Activated naive CD8-positive, alpha-beta T cell treated with anti-CD3 and anti-CD28 coated beads, Interleukin-2, amount 10 ng/mL, durations not matched to agents 7 days and 5 days (primary cell): Measurements from ENCODE around the gene CARD19. TPM values are rescaled to one million over a fixed set of nuclear protein-coding genes. Genes with fewer than 3 reads are reported as not detected.
A peak's percentile ranks its signal among the peaks of the same experiment; 100 is the strongest.
"Not testable (repeated sequence)": the region's sequence is repeated elsewhere in the genome, so short reads cannot be mapped to it uniquely, and the experiment has no call there.

ENCODE experiments used
- ATAC-seq: fragments of 150-1000 bp; cut with Tn5 transposase; one replicate; pipeline ENCODE4 v1.10.0; 2021; ENCODE audit warnings: low read depth, moderate library complexity
- POLR2A ChIA-PET: fragments of 350-600 bp; sonication (Branson Sonifier 250); formaldehyde crosslinking; loops from one replicate; lab custom pipeline; 2021; ENCODE audit warnings: antibody characterized with exemption; lab: Charles Lee
- DNase-seq: peaks from one replicate; pipeline ENCODE4 v3.0.0; 2021
- H3K27ac Mint-ChIP-seq: one replicate; pipeline ENCODE4 v1.8.0; 2022; ENCODE audit warnings: mild to moderate bottlenecking, mixed read lengths
- H3K27me3 Mint-ChIP-seq: one replicate; pipeline ENCODE4 v1.8.0; 2022; ENCODE audit warnings: mild to moderate bottlenecking, moderate library complexity, mixed read lengths
- H3K36me3 Mint-ChIP-seq: one replicate; pipeline ENCODE4 v1.8.0; 2021; ENCODE audit warnings: mild to moderate bottlenecking, mixed read lengths
- H3K4me1 Mint-ChIP-seq: one replicate; pipeline ENCODE4 v1.8.0; 2021; ENCODE audit warnings: mixed read lengths
- H3K4me3 Mint-ChIP-seq: one replicate; pipeline ENCODE4 v1.8.0; 2022; ENCODE audit warnings: mild to moderate bottlenecking, moderate library complexity, mixed read lengths
- H3K9me3 Mint-ChIP-seq: one replicate; pipeline ENCODE4 v1.8.0; 2021; ENCODE audit warnings: mixed read lengths
- total RNA-seq, 2 experiments: library from RNA; stranded (reverse); gene quantifications; one replicate each; pipeline ENCODE4 v1.2.3, GENCODE V29; 2021

CARD19 gene
- total RNA-seq, 2 experiments from 2014 or later = 68.1 to 68.2 TPM

- Mint-ChIP-seq H3K27me3 (no peaks in the 10 kb centered on the region), H3K4me1 (peaks cover 53% of the 10 kb centered on the region), H3K36me3 (peaks cover 28% of the 10 kb centered on the region), H3K4me3 (peak overlapping the region; percentile 86), H3K27ac (peak overlapping the region; percentile 99), H3K9me3 (peaks cover 7% of the 10 kb centered on the region)
- no peak for DNase-seq
- no peak for ATAC-seq
- POLR2A ChIA-PET = interaction anchor here (0.7 to 2.5 kb wide), 3 partner anchors 9 to 65 kb away, joined by 3 to 9 read pairs (median 5); no protein-coding TSS in a partner anchor
Observed at GRCh38 chr9:93093127-93093876, 2.7 kb upstream of the CARD19 start.

- no peak for ATAC-seq
- Mint-ChIP-seq H3K9me3 (peaks cover 7% of the 10 kb centered on the region), H3K4me1 (peaks cover 56% of the 10 kb centered on the region), H3K27ac (peak overlapping the region; percentile 99), H3K4me3 (peak overlapping the region; percentile 86), H3K36me3 (peaks cover 21% of the 10 kb centered on the region), H3K27me3 (no peaks in the 10 kb centered on the region)
- POLR2A ChIA-PET = interaction anchor here (1.1 to 5.7 kb wide), 10 partner anchors 8 to 424 kb away, joined by 4 to 58 read pairs (median 8); partner anchors contain the start of gene IPPK
- DNase-seq = peak; percentile 47
Observed at GRCh38 chr9:93093877-93094657, 1.9 kb upstream of the CARD19 start.

- POLR2A ChIA-PET = interaction anchor here (1.4 to 5.7 kb wide), 10 partner anchors 8 to 425 kb away, joined by 4 to 58 read pairs (median 9); partner anchors contain the start of gene IPPK
- no peak for ATAC-seq
- Mint-ChIP-seq H3K4me3 (peak overlapping the region; percentile 86), H3K27ac (peak overlapping the region; percentile 99), H3K36me3 (peaks cover 19% of the 10 kb centered on the region), H3K9me3 (peaks cover 7% of the 10 kb centered on the region), H3K4me1 (peaks cover 60% of the 10 kb centered on the region), H3K27me3 (no peaks in the 10 kb centered on the region)
- peak; percentile 55 for DNase-seq
Observed at GRCh38 chr9:93094658-93095204, 1.3 kb upstream of the CARD19 start.

- POLR2A ChIA-PET = interaction anchor here (0.5 to 5.7 kb wide), 17 partner anchors 9 to 470 kb away, joined by 3 to 58 read pairs (median 6); partner anchors contain the start of gene IPPK
- peak; percentile 79 for ATAC-seq
- peaks cover 14% of the 10 kb centered on the region for H3K36me3 Mint-ChIP-seq
Observed at GRCh38 chr9:93095205-93096130, 549 bp upstream of the CARD19 start.

GRCh38 chr9:93096811-93097382, 880 bp downstream of the CARD19 start:
- Mint-ChIP-seq H3K9me3 (no peaks in the 10 kb centered on the region), H3K36me3 (peaks cover 12% of the 10 kb centered on the region), H3K4me3 (peak overlapping the region; percentile 93), H3K27ac (peak overlapping the region; percentile 86), H3K4me1 (peaks cover 57% of the 10 kb centered on the region), H3K27me3 (no peaks in the 10 kb centered on the region)
- POLR2A ChIA-PET = interaction anchor here (1.0 to 5.7 kb wide), 6 partner anchors 10 to 92 kb away, joined by 3 to 58 read pairs (median 11); no protein-coding TSS in a partner anchor
- DNase-seq = peak; percentile 46
- no peak for ATAC-seq

More at GRCh38 chr9:93095205-93096130, 549 bp upstream of the CARD19 start:
- peaks cover 63% of the 10 kb centered on the region for H3K4me1 Mint-ChIP-seq
- H3K9me3 Mint-ChIP-seq = peaks cover 4% of the 10 kb centered on the region
- H3K27ac Mint-ChIP-seq = peak overlapping the region; percentile 99
- DNase-seq = peak; percentile 100
- peak overlapping the region; percentile 86 for H3K4me3 Mint-ChIP-seq
- no peaks in the 10 kb centered on the region for H3K27me3 Mint-ChIP-seq

- ATAC-seq (no peak), DNase-seq (peak; percentile 48)
- H3K27ac Mint-ChIP-seq = peak overlapping the region; percentile 86
- peaks cover 53% of the 10 kb centered on the region for H3K4me1 Mint-ChIP-seq
- H3K27me3 Mint-ChIP-seq = no peaks in the 10 kb centered on the region
- peaks cover 17% of the 10 kb centered on the region for H3K36me3 Mint-ChIP-seq
- POLR2A ChIA-PET = interaction anchor here (1.0 to 5.7 kb wide), 6 partner anchors 10 to 134 kb away, joined by 3 to 58 read pairs (median 4); no protein-coding TSS in a partner anchor
- H3K4me3 Mint-ChIP-seq = peak overlapping the region; percentile 93
- H3K9me3 Mint-ChIP-seq = no peaks in the 10 kb centered on the region
Observed at GRCh38 chr9:93097511-93098201, 1.6 kb downstream of the CARD19 start.

- Mint-ChIP-seq H3K9me3 (peaks cover 1% of the 10 kb centered on the region), H3K36me3 (peaks cover 21% of the 10 kb centered on the region), H3K4me3 (peak overlapping the region; percentile 93), H3K4me1 (peaks cover 48% of the 10 kb centered on the region), H3K27me3 (no peaks in the 10 kb centered on the region), H3K27ac (peak overlapping the region; percentile 86)
- ATAC-seq = peak; percentile 5
- peak; percentile 74 for DNase-seq
- POLR2A ChIA-PET = interaction anchor here (0.6 to 5.7 kb wide), 10 partner anchors 9 to 772 kb away, joined by 3 to 58 read pairs (median 4); partner anchors contain the start of gene CENPP
Observed at GRCh38 chr9:93098236-93098946, 2.4 kb downstream of the CARD19 start.

- no peaks in the 10 kb centered on the region for H3K27me3 Mint-ChIP-seq
- peak overlapping the region; percentile 83 for H3K27ac Mint-ChIP-seq
- peaks cover 32% of the 10 kb centered on the region for H3K36me3 Mint-ChIP-seq
- H3K9me3 Mint-ChIP-seq = peaks cover 9% of the 10 kb centered on the region
- peaks cover 41% of the 10 kb centered on the region for H3K4me1 Mint-ChIP-seq
- ATAC-seq (no peak), DNase-seq (peak; percentile 28)
- POLR2A ChIA-PET = interaction anchor here (5.7 kb wide), 1 partner anchor 34 kb away, joined by 58 read pairs; no protein-coding TSS in a partner anchor
- peak overlapping the region; percentile 93 for H3K4me3 Mint-ChIP-seq
Observed at GRCh38 chr9:93099551-93100275, 3.7 kb downstream of the CARD19 start.

- H3K36me3 Mint-ChIP-seq = peaks cover 38% of the 10 kb centered on the region
- POLR2A ChIA-PET = no interaction called here
- DNase-seq = no peak
- ATAC-seq = no peak
- H3K4me1 Mint-ChIP-seq = peaks cover 42% of the 10 kb centered on the region
- no peaks in the 10 kb centered on the region for H3K27me3 Mint-ChIP-seq
- H3K27ac Mint-ChIP-seq = no peak overlapping the region
- H3K4me3 Mint-ChIP-seq = no peak overlapping the region
- H3K9me3 Mint-ChIP-seq = peaks cover 12% of the 10 kb centered on the region
Observed at GRCh38 chr9:93100276-93100636, 4.2 kb downstream of the CARD19 start.

- POLR2A ChIA-PET = interaction anchor here (0.7 kb wide), 2 partner anchors 31 to 143 kb away, joined by 3 read pairs; no protein-coding TSS in a partner anchor
- Mint-ChIP-seq H3K9me3 (peaks cover 12% of the 10 kb centered on the region), H3K4me1 (peaks cover 46% of the 10 kb centered on the region), H3K36me3 (peaks cover 42% of the 10 kb centered on the region)
- peak; percentile 10 for DNase-seq
- not testable (repeated sequence) for H3K27me3 Mint-ChIP-seq, H3K27ac Mint-ChIP-seq, H3K4me3 Mint-ChIP-seq, ATAC-seq
Observed at GRCh38 chr9:93101086-93101485, 5.1 kb downstream of the CARD19 start.
